ENCODE results near the gene MCM10.

MCM10 gene

GRCh38 chr10:13182424-13182823 is 21.1 kb downstream of the MCM10 start:
- no peak for DNase-seq (ENCODE audit: low read depth in 1 of 2, low spot score in 1 of 2)
- TF ChIP-seq JUND (IDR thresholded peaks at IDR 0.05; ENCODE audit: low read depth) = no peak
- in situ Hi-C loops (cut with HindIII; ENCODE audit: low pct_unique_long_range_greater_than_20kb, low sequenced_read_pairs) = no loop called here

DNA sequence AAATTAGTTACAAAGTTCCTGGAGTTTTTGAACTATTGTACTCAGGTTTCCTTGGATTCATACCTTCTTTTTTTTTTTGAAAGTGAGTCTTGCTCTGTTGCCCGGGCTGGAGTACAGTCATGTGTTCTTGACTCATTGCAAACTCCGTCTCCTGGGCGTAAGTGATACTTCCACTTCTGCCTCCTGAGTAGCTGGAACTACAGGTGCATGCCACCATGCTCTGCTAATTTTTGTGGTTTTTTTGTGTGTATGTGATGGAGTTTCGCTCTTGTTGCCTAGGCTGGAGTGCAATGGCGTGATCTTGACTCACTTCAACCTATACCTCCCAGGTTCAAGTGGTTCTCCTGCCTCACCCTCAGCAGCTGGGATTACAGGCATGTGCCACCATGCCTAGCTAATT is 22.3 kb downstream of the MCM10 start:
- no peak for DNase-seq (ENCODE audit: low read depth in 1 of 2, low spot score in 1 of 2)
- in situ Hi-C loops (cut with HindIII; ENCODE audit: low pct_unique_long_range_greater_than_20kb, low sequenced_read_pairs) = no loop called here
- TF ChIP-seq JUND (IDR thresholded peaks at IDR 0.05; ENCODE audit: low read depth) = no peak

GRCh38 chr10:13184276-13184675 is 22.9 kb downstream of the MCM10 start:
- in situ Hi-C loops (cut with HindIII; ENCODE audit: low pct_unique_long_range_greater_than_20kb, low sequenced_read_pairs) = no loop called here
- no peak for DNase-seq (ENCODE audit: low read depth in 1 of 2, low spot score in 1 of 2)
- TF ChIP-seq JUND (IDR thresholded peaks at IDR 0.05; ENCODE audit: low read depth) = no peak

DNA sequence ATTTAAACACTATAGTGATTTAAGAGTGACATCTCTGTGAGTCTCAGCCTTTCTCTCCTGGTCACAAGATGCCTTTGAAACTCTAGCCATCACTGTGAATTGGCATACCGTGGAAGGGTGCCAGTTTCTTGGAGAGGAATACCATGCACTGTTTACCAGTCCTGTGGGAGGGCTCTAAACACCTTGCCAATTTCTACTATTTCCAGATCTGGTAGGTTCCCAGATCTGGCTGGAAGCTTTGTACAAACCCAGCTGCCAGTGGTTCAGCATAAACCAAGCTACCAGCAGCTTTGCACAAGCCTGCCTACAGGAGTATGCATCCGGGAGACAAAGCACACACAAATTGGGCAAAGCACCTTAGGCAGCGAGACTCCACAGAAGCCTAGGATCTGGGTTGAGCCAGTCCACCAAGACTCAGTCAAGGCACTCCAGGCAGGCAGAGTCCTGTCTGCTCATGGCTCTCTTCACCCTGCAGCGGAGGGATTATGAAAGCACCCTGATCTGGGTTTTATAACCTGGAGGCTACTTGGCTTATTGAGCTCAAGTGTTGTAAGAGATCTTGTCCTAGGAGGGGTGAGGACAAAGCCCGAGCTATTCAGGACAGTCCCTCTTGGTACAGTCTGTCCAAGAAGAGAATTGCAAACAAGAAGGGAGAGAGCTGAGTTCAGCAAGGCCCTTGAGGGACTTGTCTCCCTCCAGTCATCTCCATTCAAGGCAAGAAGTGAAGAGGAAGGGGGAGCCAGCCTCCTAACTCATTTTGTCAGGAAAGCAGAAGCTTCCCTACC is 23.6 kb downstream of the MCM10 start:
- no peak for TF ChIP-seq JUND (IDR thresholded peaks at IDR 0.05; ENCODE audit: low read depth)
- in situ Hi-C loops (cut with HindIII; ENCODE audit: low pct_unique_long_range_greater_than_20kb, low sequenced_read_pairs) = no loop called here
- peak in 1 of 2 experiments; percentile 9 for DNase-seq (ENCODE audit: low read depth in 1 of 2, low spot score in 1 of 2)

- in situ Hi-C loops (cut with HindIII; ENCODE audit: low pct_unique_long_range_greater_than_20kb, low sequenced_read_pairs) = no loop called here
- no peak for TF ChIP-seq JUND (IDR thresholded peaks at IDR 0.05; ENCODE audit: low read depth)
- DNase-seq (ENCODE audit: low read depth in 1 of 2, low spot score in 1 of 2) = no peak
Measured at GRCh38 chr10:13187135-13187534, 25.8 kb downstream of the MCM10 start.

- TF ChIP-seq JUND (IDR thresholded peaks at IDR 0.05; ENCODE audit: low read depth) = no peak
- DNase-seq (ENCODE audit: low read depth in 1 of 2, low spot score in 1 of 2) = no peak
- in situ Hi-C loops (cut with HindIII; ENCODE audit: low pct_unique_long_range_greater_than_20kb, low sequenced_read_pairs) = no loop called here
Measured at GRCh38 chr10:13188593-13188992, 27.2 kb downstream of the MCM10 start.

DNA sequence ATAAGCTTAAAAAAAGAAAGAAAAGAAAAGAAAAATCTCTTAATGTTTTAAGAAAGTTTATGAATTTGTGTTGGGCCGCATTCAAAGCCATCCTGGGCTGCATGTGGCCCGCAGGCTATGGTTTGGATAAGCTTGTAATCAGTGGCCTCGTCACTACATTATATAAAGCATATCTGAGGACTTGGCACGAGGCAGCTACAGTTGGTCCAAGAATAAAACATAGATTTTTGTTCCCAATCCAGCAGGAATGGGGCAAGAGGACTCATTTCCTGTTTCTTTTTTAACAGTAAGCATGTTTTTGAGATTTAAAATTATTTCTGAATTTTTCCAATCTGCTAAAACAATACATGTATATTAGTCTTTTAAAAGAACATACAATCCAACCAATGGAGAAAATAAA is 28.6 kb downstream of the MCM10 start:
- TF ChIP-seq JUND (IDR thresholded peaks at IDR 0.05; ENCODE audit: low read depth) = no peak
- in situ Hi-C loops (cut with HindIII; ENCODE audit: low pct_unique_long_range_greater_than_20kb, low sequenced_read_pairs) = no loop called here
- no peak for DNase-seq (ENCODE audit: low read depth in 1 of 2, low spot score in 1 of 2)

DNA sequence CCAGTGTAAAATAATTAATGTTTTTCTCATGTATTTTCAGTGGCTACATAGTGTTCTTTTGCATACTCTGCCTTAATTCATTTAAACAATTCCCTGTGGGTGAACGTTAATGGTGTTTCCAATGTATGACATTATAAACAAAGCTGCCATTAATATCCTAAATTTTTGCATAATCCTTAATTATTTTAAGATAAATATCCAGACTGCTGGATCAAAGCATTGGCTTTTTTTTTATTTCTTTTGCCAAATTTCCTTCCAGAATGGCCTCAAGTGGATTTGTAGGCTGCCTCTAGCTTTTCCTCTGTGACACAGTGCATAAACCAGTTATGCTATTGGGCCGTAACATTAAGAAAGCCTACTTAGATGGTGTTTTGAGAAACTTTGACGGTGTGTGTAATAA is 29.5 kb downstream of the MCM10 start:
- TF ChIP-seq JUND (IDR thresholded peaks at IDR 0.05; ENCODE audit: low read depth) = no peak
- DNase-seq (ENCODE audit: low read depth in 1 of 2, low spot score in 1 of 2) = no peak
- in situ Hi-C loops (cut with HindIII; ENCODE audit: low pct_unique_long_range_greater_than_20kb, low sequenced_read_pairs) = no loop called here

- no peak for DNase-seq (ENCODE audit: low read depth in 1 of 2, low spot score in 1 of 2)
- no peak for TF ChIP-seq JUND (IDR thresholded peaks at IDR 0.05; ENCODE audit: low read depth)
- in situ Hi-C loops (cut with HindIII; ENCODE audit: low pct_unique_long_range_greater_than_20kb, low sequenced_read_pairs) = no loop called here
Measured at GRCh38 chr10:13191362-13191761, 30.0 kb downstream of the MCM10 start.

DNA sequence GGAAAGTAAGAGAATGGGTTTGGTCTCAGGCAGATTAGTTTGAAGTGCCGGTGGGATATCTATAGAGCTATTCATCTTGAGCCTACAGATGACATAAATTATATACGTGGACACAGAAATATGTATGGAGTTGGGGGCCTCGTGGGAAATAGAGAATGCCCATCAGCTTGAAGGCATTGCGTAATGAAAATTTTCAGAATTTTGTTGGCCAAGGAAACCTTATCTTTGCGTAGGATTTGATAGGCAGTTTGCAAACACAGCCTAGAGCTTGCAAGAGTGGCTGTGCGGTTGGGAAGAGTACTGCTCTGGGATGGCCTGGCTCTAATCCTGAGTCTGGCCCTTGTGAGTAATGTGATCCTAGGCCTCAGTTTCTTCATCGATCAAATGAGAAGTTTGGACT is 32.3 kb downstream of the MCM10 start:
- TF ChIP-seq JUND (IDR thresholded peaks at IDR 0.05; ENCODE audit: low read depth) = no peak
- no peak for DNase-seq (ENCODE audit: low read depth in 1 of 2, low spot score in 1 of 2)
- in situ Hi-C loops (cut with HindIII; ENCODE audit: low pct_unique_long_range_greater_than_20kb, low sequenced_read_pairs) = no loop called here

DNA sequence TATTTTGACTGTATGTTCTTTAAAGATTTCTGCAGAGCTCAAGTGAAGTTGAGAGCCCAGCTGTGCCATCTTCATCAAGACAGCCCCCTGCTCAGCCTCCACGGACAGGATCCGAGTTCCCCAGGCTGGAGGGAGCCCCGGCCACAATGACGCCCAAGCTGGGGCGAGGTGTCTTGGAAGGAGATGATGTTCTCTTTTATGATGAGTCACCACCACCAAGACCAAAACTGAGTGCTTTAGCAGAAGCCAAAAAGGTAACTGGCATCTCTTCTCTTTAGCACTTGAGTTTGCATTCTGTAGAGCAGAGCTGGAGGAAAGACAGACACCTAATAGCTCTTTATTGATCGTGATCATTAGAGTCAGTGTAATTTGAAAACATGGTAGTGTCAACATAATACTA is 33.7 kb downstream of the MCM10 start:
- DNase-seq (ENCODE audit: low read depth in 1 of 2, low spot score in 1 of 2) = no peak
- no peak for TF ChIP-seq JUND (IDR thresholded peaks at IDR 0.05; ENCODE audit: low read depth)
- in situ Hi-C loops (cut with HindIII; ENCODE audit: low pct_unique_long_range_greater_than_20kb, low sequenced_read_pairs) = no loop called here

GRCh38 chr10:13201132-13201531 is 39.8 kb downstream of the MCM10 start:
- in situ Hi-C loops (cut with HindIII; ENCODE audit: low pct_unique_long_range_greater_than_20kb, low sequenced_read_pairs) = no loop called here
- TF ChIP-seq JUND (IDR thresholded peaks at IDR 0.05; ENCODE audit: low read depth) = no peak
- DNase-seq (ENCODE audit: low read depth in 1 of 2, low spot score in 1 of 2) = no peak

GRCh38 chr10:13206091-13206490 is 44.7 kb downstream of the MCM10 start:
- no peak for DNase-seq (ENCODE audit: low read depth in 1 of 2, low spot score in 1 of 2)
- TF ChIP-seq JUND (IDR thresholded peaks at IDR 0.05; ENCODE audit: low read depth) = no peak
- in situ Hi-C loops (cut with HindIII; ENCODE audit: low pct_unique_long_range_greater_than_20kb, low sequenced_read_pairs) = no loop called here
